Motor neuron (in vitro differentiated cells): ENCODE results near the gene PEF1. TPM values are rescaled to one million over a fixed set of nuclear protein-coding genes. Genes with fewer than 3 reads are reported as not detected.

Source experiments
- ATAC-seq, 8 experiments: fragments of 200-7000 bp; cut with Tn5 transposase; replicated peaks in 6 of 8; 2 replicates each; pipeline ENCODE4 v1.8.0; 2021; ENCODE audit warnings: mild to moderate bottlenecking in 8 of 8, moderate library complexity in 8 of 8
- H3K27ac ChIP-seq, 2 donors: fragments of 250-450 bp; sonication (Bioruptor Pico); 2 replicates each; pipeline ENCODE4 v1.9.0; 2021; ENCODE audit warnings: antibody characterized with exemption in 2 of 2, mild to moderate bottlenecking in 2 of 2, moderate library complexity in 1 of 2
- H3K4me1 ChIP-seq, 2 donors: fragments of 250-450 bp; sonication (Bioruptor Pico); replicated peaks in 1 of 2; 2 replicates each; pipeline ENCODE4 v1.6.1; 2021; ENCODE audit warnings: antibody characterized with exemption in 2 of 2, mild to moderate bottlenecking in 2 of 2, moderate library complexity in 1 of 2
- H3K4me3 ChIP-seq, 5 donors: fragments of 250-450 bp; sonication (Bioruptor Pico); 2 replicates each; pipeline ENCODE4 v1.9.0; 2021; ENCODE audit warnings: antibody characterized with exemption in 5 of 5, mild to moderate bottlenecking in 5 of 5, moderate library complexity in 4 of 5
- WGBS, 10 experiments: fragments of 450-650 bp; shearing (Covaris generic); methylation state at CpG; one replicate each; pipeline ENCODE4 v1.0.0; 2022; 5-methylcytosine and 5-hydroxymethylcytosine counted together
- in situ Hi-C, 9 experiments: fragments of 400-800 bp; cut with MboI; loops; one replicate each; pipeline ENCODE4 v1.15.0; 2021; ENCODE audit warnings: low sequenced_read_pairs in 9 of 9, low pct_unique_long_range_greater_than_20kb in 2 of 9; ENCODE audit not compliant: unreplicated experiment in 9 of 9
- total RNA-seq, 8 experiments: library from RNA; unstranded; fragments of 300-600 nt; gene quantifications; 2 replicates each; pipeline versions ENCODE4 v1.2.3 to v1.2.4, GENCODE V29; 2022

The PEF1 gene
- total RNA-seq, result 10 to 100 TPM; 43.2 to 79.6 (median 54.5) TPM

- peak within 1 kb of the TSS; percentile 78 to 99 (median 89) for H3K4me3 ChIP-seq
- peak; percentile 82 to 93 (median 90) for ATAC-seq
- peaks cover 9 to 11% of the 10 kb centered on the region in 2 donors for H3K4me1 ChIP-seq
- in situ Hi-C loops, result no loop called here
- 0 to 2% (median 0%) methylated on average over 1 to 34 of the region's 56 CpGs; no CpG with 5 or more reads in 2 of the 10 experiments for WGBS, 10 experiments
- H3K27ac ChIP-seq, result peak within 1 kb of the TSS; percentile 98 to 100
These were observed at the start of gene PEF1 for GRCh38 chr1:31644560-31645273. TSS of gene PEF1 (minus strand) at chr1:31644876. CDS start at chr1:31644864, 12 bp downstream.

- 54 to 90% (median 77%) methylated on average over 3 to 5 of the region's 10 CpGs; no CpG with 5 or more reads in 6 of the 10 experiments for WGBS, 10 experiments
- peaks cover 14 to 16% of the 10 kb centered on the region in 2 donors for H3K4me1 ChIP-seq
- in situ Hi-C loops, result no loop called here
- H3K27ac ChIP-seq, result no peak overlapping the region
- H3K4me3 ChIP-seq, result no peak overlapping the region
- no peak for ATAC-seq
These were observed 48.6 kb upstream of the PEF1 start for GRCh38 chr1:31693231-31693630.

- ATAC-seq, result no peak
- Histone ChIP-seq H3K27ac (no peak overlapping the region), H3K4me3 (no peak overlapping the region), H3K4me1 (peaks cover 14 to 16% of the 10 kb centered on the region in 2 donors)
- 77 to 100% (median 82%) methylated on average over 1 to 7 of the region's 11 CpGs; no CpG with 5 or more reads in 5 of the 10 experiments for WGBS, 10 experiments
- in situ Hi-C loops, result no loop called here
These were observed 47.3 kb upstream of the PEF1 start for GRCh38 chr1:31691951-31692350.

- in situ Hi-C loops, result no loop called here
- Histone ChIP-seq H3K4me1 (peaks cover 14 to 16% of the 10 kb centered on the region in 2 donors), H3K4me3 (no peak overlapping the region), H3K27ac (no peak overlapping the region)
- ATAC-seq, result no peak
- 67 to 68% methylated on average over 1 to 3 of the region's 4 CpGs; no CpG with 5 or more reads in 8 of the 10 experiments for WGBS, 10 experiments
These were observed 46.8 kb upstream of the PEF1 start for GRCh38 chr1:31691446-31691845.

- Histone ChIP-seq H3K4me1 (peaks cover 14 to 16% of the 10 kb centered on the region in 2 donors), H3K4me3 (no peak overlapping the region), H3K27ac (no peak overlapping the region)
- WGBS, 10 experiments, result 43 to 96% (median 80%) methylated on average over 1 to 9 of the region's 10 CpGs; no CpG with 5 or more reads in 3 of the 10 experiments
- in situ Hi-C loops, result no loop called here
- no peak for ATAC-seq
These were observed 46.2 kb upstream of the PEF1 start for GRCh38 chr1:31690921-31691320.

- 0 to 100% (median 83%) methylated on average over 1 to 6 of the region's 6 CpGs; no CpG with 5 or more reads in 3 of the 10 experiments for WGBS, 10 experiments
- ATAC-seq, result peak in 2 of 8 experiments; percentile 90 to 95
These were observed 45.2 kb upstream of the PEF1 start for GRCh38 chr1:31689854-31690253.

GRCh38 chr1:31689379-31689778 is 44.7 kb upstream of the PEF1 start:
- in situ Hi-C loops, result no loop called here
- H3K4me3 ChIP-seq, result no peak overlapping the region
- WGBS, 10 experiments, result 0 to 100% (median 37%) methylated on average over 1 to 2 of the region's 2 CpGs; no CpG with 5 or more reads in 5 of the 10 experiments
- H3K27ac ChIP-seq, result no peak overlapping the region
- peak in 4 of 8 experiments; percentile 20 to 45 (median 35) for ATAC-seq
- peaks cover 9% of the 10 kb centered on the region in 2 donors for H3K4me1 ChIP-seq

More at GRCh38 chr1:31689854-31690253, 45.2 kb upstream of the PEF1 start:
- Histone ChIP-seq H3K27ac (no peak overlapping the region), H3K4me1 (peaks cover 14% of the 10 kb centered on the region in 2 donors), H3K4me3 (no peak overlapping the region)
- in situ Hi-C loops, result no loop called here

GRCh38 chr1:31688233-31688918 is 43.7 kb upstream of the PEF1 start:
- Histone ChIP-seq H3K4me1 (no peaks in the 10 kb centered on the region), H3K27ac (no peak overlapping the region), H3K4me3 (no peak overlapping the region)
- in situ Hi-C loops, result no loop called here
- 58 to 93% (median 83%) methylated on average over 1 to 7 of the region's 8 CpGs; no CpG with 5 or more reads in 3 of the 10 experiments for WGBS, 10 experiments
- ATAC-seq, result no peak

- no peak for ATAC-seq
- no peak overlapping the region for H3K4me3 ChIP-seq
- H3K27ac ChIP-seq, result no peak overlapping the region
- in situ Hi-C loops, result no loop called here
- H3K4me1 ChIP-seq, result no peaks in the 10 kb centered on the region
- WGBS, 10 experiments, result 70 to 83% (median 76%) methylated on average over 1 to 3 of the region's 8 CpGs; no CpG with 5 or more reads in 5 of the 10 experiments
These were observed 42.9 kb upstream of the PEF1 start for GRCh38 chr1:31687601-31688000.

GRCh38 chr1:31685795-31686194 is 41.1 kb upstream of the PEF1 start:
- in situ Hi-C loops, result no loop called here
- no peaks in the 10 kb centered on the region for H3K4me1 ChIP-seq
- WGBS, 10 experiments, result 62 to 100% (median 81%) methylated on average over 1 to 5 of the region's 8 CpGs; no CpG with 5 or more reads in 3 of the 10 experiments
- ATAC-seq, result no peak
- no peak overlapping the region for H3K4me3 ChIP-seq
- H3K27ac ChIP-seq, result no peak overlapping the region

- no peaks in the 10 kb centered on the region for H3K4me1 ChIP-seq
- H3K4me3 ChIP-seq, result no peak overlapping the region
- in situ Hi-C loops, result no loop called here
- no peak overlapping the region for H3K27ac ChIP-seq
- ATAC-seq, result peak in 2 of 8 experiments; percentile 21 to 56
- WGBS, 10 experiments, result 53 to 80% (median 74%) methylated on average over 3 to 5 of the region's 11 CpGs; no CpG with 5 or more reads in 7 of the 10 experiments
These were observed 39.3 kb upstream of the PEF1 start for GRCh38 chr1:31683997-31684396.

GRCh38 chr1:31681415-31681814 is 36.7 kb upstream of the PEF1 start:
- Histone ChIP-seq H3K4me3 (no peak overlapping the region), H3K4me1 (no peaks in the 10 kb centered on the region), H3K27ac (no peak overlapping the region)
- 54 to 100% (median 67%) methylated on average over 2 to 8 of the region's 9 CpGs; no CpG with 5 or more reads in 4 of the 10 experiments for WGBS, 10 experiments
- peak in 1 of 8 experiments; percentile 31 for ATAC-seq
- in situ Hi-C loops, result no loop called here

- WGBS, 10 experiments, result 76 to 100% (median 85%) methylated on average over 3 to 11 of the region's 23 CpGs; no CpG with 5 or more reads in 6 of the 10 experiments
- peak in 1 of 8 experiments; percentile 14 for ATAC-seq
- H3K4me3 ChIP-seq, result no peak overlapping the region
- H3K4me1 ChIP-seq, result no peaks in the 10 kb centered on the region
- no peak overlapping the region for H3K27ac ChIP-seq
- in situ Hi-C loops, result no loop called here
These were observed 35.1 kb upstream of the PEF1 start for GRCh38 chr1:31679676-31680230.
